Measurements from ENCODE around the gene BBS2. TPM values are rescaled to one million over a fixed set of nuclear protein-coding genes. Genes with fewer than 3 reads are reported as not detected.

The BBS2 gene
- total and polyA plus RNA-seq, 9 of the 15 experiments (the other 6 are each of a cell fraction or from before 2014, with no cell fraction given) = 4.2 to 22.7 (median 10.2) TPM

DNA sequence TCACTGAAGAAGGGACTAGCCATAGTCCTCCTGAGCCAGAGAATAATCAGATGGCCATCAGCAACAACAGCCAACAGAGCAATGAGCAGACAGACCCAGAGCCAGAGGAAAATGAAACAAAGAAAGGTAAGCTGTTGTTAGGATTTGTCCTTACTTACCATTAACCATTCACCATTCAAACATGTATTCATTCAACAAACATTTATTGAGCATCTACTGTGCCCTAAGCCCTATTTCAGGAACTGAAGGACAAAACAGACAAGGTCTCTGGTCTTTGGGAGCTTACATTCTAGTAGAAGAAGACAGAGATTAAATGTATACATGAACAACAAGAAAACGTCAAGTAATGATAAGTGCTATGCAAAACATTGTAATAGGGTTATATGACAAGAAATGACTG lies 49.2 kb downstream of the BBS2 start:
- Histone ChIP-seq H3K9me1 (ENCODE audit: control insufficient read depth, insufficient read depth, low read length) (no peaks in the 10 kb centered on the region), H3K79me2 (ENCODE audit: control insufficient read depth, insufficient read depth, low read length) (no peaks in the 10 kb centered on the region), H2AFZ (ENCODE audit: low read depth, low read length) (no peak overlapping the region), H4K20me1 (replicated peaks; ENCODE audit: control insufficient read depth, insufficient read depth, low read length) (no peaks in the 10 kb centered on the region), H3K36me3 (ENCODE audit: control insufficient read depth, insufficient read depth, low read length) (peaks cover 97% of the 10 kb centered on the region), H3K4me1 (replicated peaks in 1 of 2; ENCODE audit: control insufficient read depth in 2 of 2, insufficient read depth in 2 of 2, low read length in 2 of 2) (no peaks in the 10 kb centered on the region), H3K9ac (ENCODE audit: insufficient read depth in 1 of 2, low read depth in 2 of 2, low read length in 2 of 2) (no peak overlapping the region), H3K27me3 (ENCODE audit: control insufficient read depth in 2 of 2, insufficient read depth in 2 of 2, low read length in 2 of 2) (no peaks in the 10 kb centered on the region), H3K4me3 (no peak overlapping the region), H3K27ac (ENCODE audit: extremely low read depth, low read depth, low read length) (no peak overlapping the region), H3K4me2 (ENCODE audit: insufficient read depth, low read length) (no peak overlapping the region), H3K9me3 (replicated peaks; ENCODE audit: control insufficient read depth, insufficient read depth, low read depth, low read length) (no peaks in the 10 kb centered on the region)
- no peak for FAIRE-seq
- DNase-seq (ENCODE audit: extremely low read depth in 1 of 4, low spot score in 3 of 4) = no peak
- POLR2A ChIA-PET = interaction anchor here (1.3 to 2.0 kb wide), 5 partner anchors 9 to 45 kb away, joined by 3 to 7 read pairs (median 3); no protein-coding TSS in a partner anchor
- ATAC-seq = no peak
- intact Hi-C loops (cut with micrococcal nuclease) (no loop called here), in situ Hi-C loops (cut with MboI) (no loop called here)
- BruUV-seq (replicated peaks) = TSS peak; percentile 17
- TF ChIP-seq HNRNPUL1 (IDR thresholded peaks at IDR 0.05; ENCODE audit: low read length) (no peak), DNMT1 (IDR thresholded peaks at IDR 0.05) (no peak), ZNF146 (CRISPR knock-in tag; IDR thresholded peaks at IDR 0.05; ENCODE audit: unreplicated experiment) (no peak), ZNF707 (CRISPR knock-in tag; conservative IDR thresholded peaks at IDR 0.05) (no peak), RBM25 (IDR thresholded peaks at IDR 0.05; ENCODE audit: low read depth, low read length, severe bottlenecking) (peak; percentile 70), NFE2 (IDR thresholded peaks at IDR 0.05; ENCODE audit: low read depth) (no peak), MCM7 (IDR thresholded peaks at IDR 0.05) (no peak), CBX8 (IDR thresholded peaks at IDR 0.05; ENCODE audit: borderline replicate concordance, extremely low read depth, low read depth, low read length, poor library complexity, severe bottlenecking) (no peak), ZNF3 (CRISPR knock-in tag; IDR thresholded peaks at IDR 0.05) (peak; percentile 96)
- CTCF ChIA-PET (ENCODE audit: low intra/inter-chr PET ratio) = no interaction called here
- WGBS (ENCODE audit: insufficient coverage, low coverage, missing lambda C conversion rate) = 50% methylated on average over 1 of the region's 1 CpG

All from K562 (cell line).